KMS-11 (cell line): ENCODE results near the gene GALNT9.
"Not testable (repeated sequence)": the region's sequence is repeated elsewhere in the genome, so short reads cannot be mapped to it uniquely, and the experiment has no call there.

Source experiments
- H2AFZ ChIP-seq: fragments of 200-600 bp; sonication (generic); 2 replicates; pipeline ENCODE4 v1.6.1; 2016; ENCODE audit warnings: antibody characterized with exemption, mixed run types, low read depth
- H3K27ac ChIP-seq: fragments of 200-600 bp; sonication (generic); 2 replicates; pipeline ENCODE4 v1.6.1; 2016; ENCODE audit warnings: mild to moderate bottlenecking, mixed run types
- H3K27me3 ChIP-seq: fragments of 200-600 bp; sonication (generic); 2 replicates; pipeline ENCODE4 v1.6.1; 2017; ENCODE audit warnings: mild to moderate bottlenecking, low read depth, mixed run types, moderate library complexity; ENCODE audit not compliant: insufficient read depth
- H3K36me3 ChIP-seq: fragments of 200-600 bp; sonication (generic); 2 replicates; pipeline ENCODE4 v1.6.1; 2017; ENCODE audit warnings: mild to moderate bottlenecking, mixed run types; ENCODE audit not compliant: insufficient read depth
- H3K4me1 ChIP-seq: fragments of 200-600 bp; sonication (generic); 2 replicates; pipeline ENCODE4 v1.6.1; 2016; ENCODE audit warnings: mild to moderate bottlenecking, low read depth, mixed run types; ENCODE audit not compliant: poor library complexity, severe bottlenecking
- H3K4me2 ChIP-seq: fragments of 200-600 bp; sonication (generic); 2 replicates; pipeline ENCODE4 v1.7.0; 2016; ENCODE audit warnings: mild to moderate bottlenecking, mixed run types
- H3K4me3 ChIP-seq: fragments of 200-600 bp; sonication (generic); IDR thresholded peaks from 2 replicates; pipeline ENCODE4 v1.6.1; 2017; ENCODE audit warnings: low read depth, low read length, mixed read lengths; ENCODE audit not compliant: insufficient read depth
- H3K79me2 ChIP-seq: fragments of 200-600 bp; sonication (generic); 2 replicates; pipeline ENCODE4 v1.6.1; 2016; ENCODE audit warnings: low read depth, mixed run types; ENCODE audit not compliant: insufficient read depth
- H3K9ac ChIP-seq: fragments of 200-600 bp; sonication (generic); 2 replicates; pipeline ENCODE4 v1.6.1; 2016; ENCODE audit warnings: mild to moderate bottlenecking, mixed run types
- H4K20me1 ChIP-seq: fragments of 200-600 bp; sonication (generic); 2 replicates; pipeline ENCODE4 v1.6.1; 2016; ENCODE audit warnings: mild to moderate bottlenecking, mixed run types; ENCODE audit not compliant: insufficient read depth
- CTCF ChIP-seq: fragments of 200-600 bp; sonication (generic); conservative IDR thresholded peaks from 2 replicates; pipeline ENCODE4 v1.6.1; 2017; ENCODE audit warnings: low read depth, mild to moderate bottlenecking, antibody characterized with exemption, low read length, moderate library complexity, mixed read lengths

The GALNT9 gene

GRCh38 chr12:132329036-132329719 is at the start of gene GALNT9:
Gene GALNT9, minus strand, starts transcription at chr12:132329589. Its CDS starts 386 bp downstream, at chr12:132329203.
- no peak within 1 kb of the TSS for H3K27ac ChIP-seq
- no peaks in the 10 kb centered on the region for H3K36me3 ChIP-seq
- no peak within 1 kb of the TSS for H3K9ac ChIP-seq
- no peaks in the 10 kb centered on the region; the same call in 1 of the 2 replicates for H3K27me3 ChIP-seq
- no peaks in the 10 kb centered on the region for H3K4me1 ChIP-seq
- TF ChIP-seq CTCF = no peak
- H3K4me3 ChIP-seq = no peak within 1 kb of the TSS
- H3K79me2 ChIP-seq = no peaks in the 10 kb centered on the region
- H2AFZ ChIP-seq = no peak within 1 kb of the TSS
- no peaks in the 10 kb centered on the region for H4K20me1 ChIP-seq
- H3K4me2 ChIP-seq = no peak within 1 kb of the TSS

- not testable (repeated sequence) for H3K4me2 ChIP-seq, H3K4me1 ChIP-seq, H4K20me1 ChIP-seq, H3K9ac ChIP-seq, H3K27me3 ChIP-seq, H2AFZ ChIP-seq, H3K4me3 ChIP-seq, H3K79me2 ChIP-seq, H3K36me3 ChIP-seq, H3K27ac ChIP-seq
These were observed 49.7 kb upstream of the GALNT9 start for GRCh38 chr12:132379057-132379456.

- Histone ChIP-seq H3K79me2 (no peaks in the 10 kb centered on the region), H3K36me3 (no peaks in the 10 kb centered on the region), H3K4me2 (no peak overlapping the region), H3K27ac (no peak overlapping the region), H3K27me3 (peaks cover 9% of the 10 kb centered on the region; the same call in 1 of the 2 replicates), H3K4me3 (no peak overlapping the region), H2AFZ (no peak overlapping the region), H4K20me1 (no peaks in the 10 kb centered on the region), H3K4me1 (no peaks in the 10 kb centered on the region), H3K9ac (no peak overlapping the region)
- no peak for TF ChIP-seq CTCF
These were observed 47.8 kb upstream of the GALNT9 start for GRCh38 chr12:132377147-132377546.

GRCh38 chr12:132376464-132376830 is 47.1 kb upstream of the GALNT9 start:
- no peak overlapping the region for H2AFZ ChIP-seq
- H3K27ac ChIP-seq = no peak overlapping the region
- H3K9ac ChIP-seq = no peak overlapping the region
- H3K36me3 ChIP-seq = no peaks in the 10 kb centered on the region
- no peak overlapping the region for H3K4me2 ChIP-seq
- TF ChIP-seq CTCF = no peak
- peaks cover 8% of the 10 kb centered on the region; the same call in 1 of the 2 replicates for H3K27me3 ChIP-seq
- H4K20me1 ChIP-seq = no peaks in the 10 kb centered on the region
- no peak overlapping the region for H3K4me3 ChIP-seq
- no peaks in the 10 kb centered on the region for H3K79me2 ChIP-seq
- no peaks in the 10 kb centered on the region for H3K4me1 ChIP-seq

- no peak overlapping the region for H3K27ac ChIP-seq
- TF ChIP-seq CTCF = no peak
These were observed 46.5 kb upstream of the GALNT9 start for GRCh38 chr12:132375747-132376463.

More at GRCh38 chr12:132375747-132376463, 46.5 kb upstream of the GALNT9 start:
- Histone ChIP-seq H3K36me3 (no peaks in the 10 kb centered on the region), H3K79me2 (no peaks in the 10 kb centered on the region), H3K9ac (no peak overlapping the region), H3K4me3 (no peak overlapping the region), H3K4me2 (no peak overlapping the region), H2AFZ (no peak overlapping the region), H3K27me3 (peaks cover 8% of the 10 kb centered on the region; the same call in 1 of the 2 replicates), H4K20me1 (no peaks in the 10 kb centered on the region), H3K4me1 (no peaks in the 10 kb centered on the region)
